ENCODE measurements around the gene UNC93B1.

The UNC93B1 gene

DNA sequence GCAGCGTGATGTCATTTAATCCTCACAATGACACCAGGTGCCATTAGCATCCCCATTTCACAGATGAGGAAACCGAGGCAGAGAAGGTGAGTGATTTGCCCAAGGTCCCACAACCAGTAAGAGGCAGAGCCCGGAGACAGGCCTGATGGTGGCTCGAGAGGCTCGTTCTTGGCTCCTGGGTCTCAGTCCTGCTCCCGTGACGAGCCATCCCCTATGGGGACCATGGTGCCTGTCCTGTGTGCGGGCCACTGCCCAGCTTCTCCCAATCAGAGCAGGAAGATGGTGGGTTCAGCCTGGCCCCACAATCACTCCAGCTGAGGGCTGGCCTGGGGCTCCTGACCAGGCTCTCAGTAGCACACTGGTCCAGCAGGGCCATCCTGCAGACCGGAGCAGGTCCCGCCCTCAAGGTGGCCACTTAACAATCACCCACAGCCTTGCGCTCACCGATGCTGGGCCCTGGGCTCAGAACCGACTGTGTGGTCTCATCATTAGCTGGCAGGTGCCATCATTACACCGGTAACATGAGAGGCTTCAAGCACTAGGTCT lies 9.8 kb upstream of the UNC93B1 start:
- H3K36me3 Mint-ChIP-seq (ENCODE audit: insufficient read depth): peaks cover 6% of the 10 kb centered on the region
- no peak for DNase-seq
- no peak for ATAC-seq (replicated peaks)
- H3K27me3 Mint-ChIP-seq: peaks cover 0 to 9% of the 10 kb centered on the region in 2 donors
- H3K27ac Mint-ChIP-seq: no peak overlapping the region
- H3K4me1 Mint-ChIP-seq (ENCODE audit: low read depth in 2 of 2): peaks cover 0 to 6% of the 10 kb centered on the region in 2 donors
- no peak overlapping the region for H3K4me3 Mint-ChIP-seq
- H3K9me3 Mint-ChIP-seq: no peaks in the 10 kb centered on the region

DNA sequence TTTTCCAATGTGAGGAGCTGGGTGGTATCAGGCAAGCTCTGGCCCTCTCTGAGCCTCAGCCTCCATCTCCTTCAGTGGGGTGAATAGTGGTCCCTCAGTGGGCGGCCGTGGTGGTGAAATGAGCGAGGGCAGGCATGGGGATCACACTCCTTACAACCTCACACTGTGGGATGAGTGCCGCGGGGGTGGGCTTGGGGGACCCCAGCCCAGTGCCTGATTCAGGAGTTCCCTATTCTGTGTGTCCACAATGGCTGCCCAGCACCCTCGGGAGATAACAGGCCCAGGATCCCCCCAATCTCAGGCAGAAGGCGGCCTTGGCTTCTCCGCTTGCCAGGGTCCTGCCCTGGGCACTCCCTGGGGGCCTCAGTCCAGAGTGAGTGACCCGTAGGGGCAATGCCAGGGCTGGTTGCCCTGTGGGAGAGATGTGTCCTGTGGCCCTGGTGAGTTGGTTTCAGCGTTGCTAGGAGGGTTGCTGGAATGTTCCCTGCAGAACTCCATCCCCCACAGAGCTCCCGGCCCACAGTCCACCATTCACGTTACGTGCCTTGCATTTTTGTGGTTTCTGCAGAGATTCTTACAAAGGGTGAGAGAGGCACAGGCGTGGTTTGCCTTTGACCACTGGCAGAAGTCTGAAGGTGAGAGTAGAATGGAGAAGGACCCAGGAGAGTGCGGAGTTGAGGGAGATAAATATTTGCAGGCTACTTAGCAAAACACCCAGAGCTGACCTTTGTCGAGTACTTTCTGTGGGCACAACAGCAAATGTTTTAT lies 9.1 kb upstream of the UNC93B1 start:
- peaks cover 0 to 5% of the 10 kb centered on the region in 2 donors for H3K4me1 Mint-ChIP-seq (ENCODE audit: low read depth in 2 of 2)
- peaks cover 5% of the 10 kb centered on the region for H3K36me3 Mint-ChIP-seq (ENCODE audit: insufficient read depth)
- DNase-seq: no peak
- no peak overlapping the region for H3K27ac Mint-ChIP-seq
- ATAC-seq (replicated peaks): no peak
- H3K4me3 Mint-ChIP-seq: no peak overlapping the region
- peaks cover 0 to 9% of the 10 kb centered on the region in 2 donors for H3K27me3 Mint-ChIP-seq
- no peaks in the 10 kb centered on the region for H3K9me3 Mint-ChIP-seq

DNA sequence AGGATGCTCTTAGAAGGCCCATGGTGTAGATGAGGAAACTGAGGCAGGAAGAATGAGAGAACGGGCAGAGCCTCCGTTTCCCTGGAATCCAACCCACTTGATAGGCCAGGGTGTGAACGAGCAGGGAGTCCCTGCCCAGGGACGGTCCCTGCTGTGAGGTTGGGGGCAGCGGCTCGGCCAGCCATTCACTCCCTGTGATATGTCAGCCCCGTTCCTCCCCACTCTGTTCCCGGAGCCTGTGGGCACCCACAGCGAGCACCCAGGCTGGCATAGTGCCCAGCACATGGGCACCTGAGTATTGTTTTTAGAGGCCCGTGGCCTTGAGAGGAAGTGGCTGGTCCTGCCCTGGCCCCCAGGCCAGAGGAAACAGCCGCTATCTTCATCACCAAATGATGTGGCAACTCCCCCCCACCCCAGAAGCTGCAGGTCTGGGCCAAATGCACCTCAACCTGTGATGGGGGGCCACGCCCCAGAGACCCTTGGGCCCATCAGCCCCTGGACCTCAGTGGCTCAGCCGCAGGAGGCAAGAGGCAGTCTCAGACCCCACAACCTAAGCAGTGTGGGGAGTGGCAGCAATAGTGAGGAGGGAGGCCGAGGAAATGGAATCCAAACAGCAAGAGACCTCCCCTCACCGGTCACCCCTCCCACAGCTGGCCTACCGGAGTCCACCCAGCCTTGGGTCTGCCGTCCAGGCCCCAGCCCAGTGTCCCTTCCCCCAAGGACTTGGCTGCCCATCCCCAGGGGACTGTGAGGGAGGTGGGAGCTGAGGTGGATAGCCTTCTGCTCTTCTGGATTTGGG lies 8.3 kb upstream of the UNC93B1 start:
- H3K4me1 Mint-ChIP-seq (ENCODE audit: low read depth in 2 of 2): peaks cover 0 to 5% of the 10 kb centered on the region in 2 donors
- no peaks in the 10 kb centered on the region for H3K9me3 Mint-ChIP-seq
- ATAC-seq (replicated peaks) (no peak), DNase-seq (no peak)
- no peak overlapping the region for H3K27ac Mint-ChIP-seq
- no peak overlapping the region for H3K4me3 Mint-ChIP-seq
- peaks cover 2% of the 10 kb centered on the region for H3K36me3 Mint-ChIP-seq (ENCODE audit: insufficient read depth)
- peaks cover 0 to 9% of the 10 kb centered on the region in 2 donors for H3K27me3 Mint-ChIP-seq

DNA sequence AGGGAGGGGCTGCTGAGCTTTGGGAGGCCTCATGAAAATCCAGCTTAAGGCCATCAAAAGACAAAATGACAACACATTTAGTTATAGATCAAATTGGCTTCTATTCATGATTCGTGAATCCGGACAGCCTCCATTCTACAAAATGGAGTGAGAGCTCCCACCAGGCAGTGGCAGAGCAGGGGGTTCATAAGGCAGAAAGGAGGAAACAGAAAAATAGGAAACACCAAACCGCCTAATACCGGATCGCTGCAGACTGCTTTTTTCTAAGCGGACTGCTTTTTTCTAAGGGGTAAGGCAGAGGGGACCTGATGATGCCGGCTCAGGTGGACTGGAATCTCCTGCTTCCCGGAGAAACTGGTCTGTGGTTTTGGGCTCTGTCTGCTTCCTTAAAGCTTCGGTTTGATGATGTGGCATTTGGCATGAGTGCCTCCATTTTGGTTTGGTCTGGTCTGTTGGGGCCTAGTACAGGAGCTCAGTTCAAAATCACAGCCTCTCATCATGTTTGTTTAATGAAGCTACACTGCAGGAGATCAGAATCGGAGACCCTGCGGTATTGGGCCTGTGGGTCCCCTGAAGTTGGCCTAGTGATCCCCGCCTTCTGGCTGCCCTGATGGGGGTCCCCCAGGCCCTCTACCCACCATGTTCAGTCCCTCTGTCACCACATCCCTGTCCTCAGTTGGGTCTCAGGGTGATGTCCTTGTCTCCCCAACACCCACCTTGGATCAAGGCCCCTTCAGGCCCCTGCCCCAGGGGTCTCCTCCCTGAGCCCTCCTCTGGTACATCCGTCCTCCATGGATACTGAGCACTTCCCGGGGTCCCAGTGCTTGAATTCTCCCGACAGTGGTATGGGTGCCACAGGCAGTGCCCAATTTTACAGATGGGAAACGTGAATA lies 7.4 kb upstream of the UNC93B1 start:
- Mint-ChIP-seq H3K9me3 (no peaks in the 10 kb centered on the region), H3K27ac (no peak overlapping the region), H3K4me1 (ENCODE audit: low read depth in 2 of 2) (peaks cover 0 to 5% of the 10 kb centered on the region in 2 donors), H3K4me3 (no peak overlapping the region), H3K36me3 (ENCODE audit: insufficient read depth) (peaks cover 2% of the 10 kb centered on the region), H3K27me3 (peaks cover 0 to 9% of the 10 kb centered on the region in 2 donors)
- ATAC-seq (replicated peaks) (no peak), DNase-seq (no peak)

DNA sequence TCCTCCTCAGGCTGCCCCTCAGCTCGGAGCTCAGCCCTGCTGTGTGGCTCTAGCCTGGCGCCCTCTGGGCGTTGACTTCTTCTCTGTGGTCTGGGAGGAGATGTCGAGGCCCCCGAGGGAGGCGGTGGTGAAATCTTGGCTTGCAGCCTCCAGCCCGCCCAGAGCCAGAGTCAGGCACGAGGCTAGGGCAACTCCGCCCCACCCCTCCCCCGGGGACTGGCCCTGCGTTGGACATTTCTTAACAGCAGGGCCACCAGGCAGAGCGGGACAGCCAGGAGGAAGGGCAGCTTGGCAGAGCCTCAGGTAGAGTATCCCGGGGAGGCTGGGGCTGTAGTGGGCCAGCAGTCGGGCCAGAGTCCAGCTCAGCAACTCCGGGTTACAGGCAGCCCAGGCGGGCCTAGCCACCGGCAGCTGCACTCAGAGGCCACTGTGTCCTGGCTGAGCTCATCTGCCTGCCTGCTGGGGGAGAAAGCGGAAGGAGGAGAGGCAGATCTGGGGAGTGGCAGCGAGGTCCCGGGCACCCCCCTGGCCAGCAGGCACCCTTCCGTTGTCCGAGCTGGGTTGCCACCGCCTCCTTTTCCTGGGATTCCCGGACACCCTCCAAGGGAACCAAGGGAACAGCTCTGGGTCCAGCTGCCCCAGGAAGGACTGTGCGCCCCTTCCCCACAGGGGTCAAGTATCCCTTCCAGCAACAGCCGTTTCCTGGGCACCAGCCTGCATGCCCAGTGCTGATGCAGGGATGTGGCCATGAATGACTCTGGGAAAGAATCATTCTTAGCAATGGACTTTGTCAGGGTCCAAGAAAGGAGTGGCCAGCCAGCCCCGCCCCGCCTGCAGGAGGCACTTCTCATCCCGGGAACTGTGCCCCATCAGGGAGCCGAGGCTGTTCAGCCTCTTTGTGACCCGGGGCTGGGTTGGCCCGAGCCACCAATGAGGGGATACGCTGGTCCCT lies 6.5 kb upstream of the UNC93B1 start, which contains the start of gene ALDH3B1:
Gene ALDH3B1, plus strand, starts transcription at position 238 of the 952 bp plus-strand sequence. CDS start 4,971 bp downstream, outside the sequence.
- H3K4me3 Mint-ChIP-seq: no peak within 1 kb of the TSS
- peaks cover 0 to 5% of the 10 kb centered on the region in 2 donors for H3K4me1 Mint-ChIP-seq (ENCODE audit: low read depth in 2 of 2)
- H3K9me3 Mint-ChIP-seq: no peaks in the 10 kb centered on the region
- H3K27ac Mint-ChIP-seq: no peak within 1 kb of the TSS
- ATAC-seq (replicated peaks): peak; percentile 41
- H3K36me3 Mint-ChIP-seq (ENCODE audit: insufficient read depth): peaks cover 2% of the 10 kb centered on the region
- H3K27me3 Mint-ChIP-seq: peaks cover 0 to 9% of the 10 kb centered on the region in 2 donors
- no peak for DNase-seq

DNA sequence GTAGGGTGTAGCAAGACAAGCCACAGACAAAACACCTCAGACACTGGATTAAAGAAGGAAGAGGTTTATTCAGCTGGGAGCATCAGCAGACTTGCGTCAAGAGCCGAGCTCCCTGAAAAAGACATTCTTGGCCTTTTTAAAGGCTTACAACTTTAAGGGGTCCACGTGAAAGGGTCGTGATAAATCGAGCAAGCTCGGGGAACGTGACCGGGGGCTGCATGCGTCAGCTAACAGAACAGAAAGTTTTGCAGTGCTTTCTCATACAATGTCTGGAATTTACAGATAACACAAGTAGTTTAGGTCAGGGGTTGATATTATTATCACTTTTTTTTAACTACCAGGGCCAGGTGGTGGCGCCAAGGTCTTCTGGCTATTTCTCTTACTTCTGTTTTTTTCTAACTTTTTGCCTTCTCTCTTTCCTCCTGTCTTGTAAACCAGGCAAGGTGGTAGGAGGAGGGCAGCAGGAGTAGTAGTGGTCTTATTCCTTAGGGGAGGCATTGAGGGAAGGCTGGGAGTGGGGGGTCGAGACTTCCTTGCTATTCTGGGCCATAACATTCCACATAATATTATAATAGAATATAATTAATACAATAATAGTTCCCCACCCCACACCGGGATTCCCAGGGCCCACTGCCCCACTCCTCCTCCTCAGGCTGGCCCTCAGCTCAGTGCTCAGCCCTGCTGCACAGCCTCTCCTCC lies 5.6 kb upstream of the UNC93B1 start:
- ATAC-seq (replicated peaks) (no peak), DNase-seq (no peak)
- no peaks in the 10 kb centered on the region for H3K9me3 Mint-ChIP-seq
- H3K36me3 Mint-ChIP-seq (ENCODE audit: insufficient read depth): peaks cover 3% of the 10 kb centered on the region
- H3K4me3 Mint-ChIP-seq: no peak overlapping the region
- H3K27ac Mint-ChIP-seq: no peak overlapping the region
- peaks cover 0 to 9% of the 10 kb centered on the region in 2 donors for H3K27me3 Mint-ChIP-seq
- peaks cover 5 to 10% of the 10 kb centered on the region in 2 donors for H3K4me1 Mint-ChIP-seq (ENCODE audit: low read depth in 2 of 2)

DNA sequence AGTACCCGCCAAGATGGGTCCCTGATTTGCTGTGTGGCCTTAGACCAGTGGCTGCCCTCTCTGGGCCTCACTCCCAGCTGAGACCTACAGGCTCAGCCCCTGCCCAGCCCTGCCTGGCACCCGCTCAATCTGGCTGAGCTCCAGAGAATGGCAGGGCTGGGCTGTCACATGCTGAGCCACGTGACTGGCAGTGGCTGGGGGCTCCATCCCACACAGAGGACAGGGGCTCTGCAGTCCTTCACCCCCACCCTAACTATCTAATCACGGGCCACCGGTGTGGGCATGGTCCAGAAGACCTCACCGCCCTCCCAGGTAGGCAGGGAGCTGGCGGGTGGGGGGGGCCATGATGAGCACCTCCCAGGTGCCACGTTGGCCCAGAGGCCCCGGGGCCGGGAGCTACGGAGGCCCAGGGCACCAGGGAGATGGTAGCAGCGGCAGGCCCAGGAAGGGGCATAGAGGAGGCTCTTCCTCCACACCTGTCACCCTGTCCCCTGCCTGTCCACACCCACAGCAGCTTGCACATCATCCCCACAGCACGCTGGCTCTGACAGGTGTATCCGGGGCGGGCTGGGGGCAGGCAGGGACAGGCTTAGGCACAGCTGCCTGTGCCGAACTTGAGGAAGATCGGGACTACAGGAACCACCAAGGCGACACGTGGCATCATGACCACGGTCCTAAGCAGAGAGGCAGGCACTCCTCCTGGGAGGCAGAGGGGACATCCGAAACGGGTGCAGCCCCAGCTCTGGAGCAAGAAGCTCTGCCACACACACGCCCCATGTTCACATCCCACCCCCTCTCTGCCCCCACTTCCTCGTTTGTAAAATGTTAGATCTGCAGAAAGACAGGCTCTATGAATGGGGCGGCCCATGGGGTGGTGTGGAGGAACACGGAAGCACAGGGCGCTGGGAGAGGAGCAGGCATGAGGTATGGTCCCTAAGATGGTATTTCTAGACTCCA lies 4.8 kb upstream of the UNC93B1 start:
- H3K9me3 Mint-ChIP-seq: no peaks in the 10 kb centered on the region
- ATAC-seq (replicated peaks) (no peak), DNase-seq (no peak)
- no peak overlapping the region for H3K4me3 Mint-ChIP-seq
- H3K4me1 Mint-ChIP-seq (ENCODE audit: low read depth in 2 of 2): peaks cover 11 to 16% of the 10 kb centered on the region in 2 donors
- H3K36me3 Mint-ChIP-seq (ENCODE audit: insufficient read depth): peaks cover 9% of the 10 kb centered on the region
- peaks cover 0 to 2% of the 10 kb centered on the region in 2 donors for H3K27me3 Mint-ChIP-seq
- peak overlapping the region in 1 of 2 donors; percentile 73 for H3K27ac Mint-ChIP-seq

DNA sequence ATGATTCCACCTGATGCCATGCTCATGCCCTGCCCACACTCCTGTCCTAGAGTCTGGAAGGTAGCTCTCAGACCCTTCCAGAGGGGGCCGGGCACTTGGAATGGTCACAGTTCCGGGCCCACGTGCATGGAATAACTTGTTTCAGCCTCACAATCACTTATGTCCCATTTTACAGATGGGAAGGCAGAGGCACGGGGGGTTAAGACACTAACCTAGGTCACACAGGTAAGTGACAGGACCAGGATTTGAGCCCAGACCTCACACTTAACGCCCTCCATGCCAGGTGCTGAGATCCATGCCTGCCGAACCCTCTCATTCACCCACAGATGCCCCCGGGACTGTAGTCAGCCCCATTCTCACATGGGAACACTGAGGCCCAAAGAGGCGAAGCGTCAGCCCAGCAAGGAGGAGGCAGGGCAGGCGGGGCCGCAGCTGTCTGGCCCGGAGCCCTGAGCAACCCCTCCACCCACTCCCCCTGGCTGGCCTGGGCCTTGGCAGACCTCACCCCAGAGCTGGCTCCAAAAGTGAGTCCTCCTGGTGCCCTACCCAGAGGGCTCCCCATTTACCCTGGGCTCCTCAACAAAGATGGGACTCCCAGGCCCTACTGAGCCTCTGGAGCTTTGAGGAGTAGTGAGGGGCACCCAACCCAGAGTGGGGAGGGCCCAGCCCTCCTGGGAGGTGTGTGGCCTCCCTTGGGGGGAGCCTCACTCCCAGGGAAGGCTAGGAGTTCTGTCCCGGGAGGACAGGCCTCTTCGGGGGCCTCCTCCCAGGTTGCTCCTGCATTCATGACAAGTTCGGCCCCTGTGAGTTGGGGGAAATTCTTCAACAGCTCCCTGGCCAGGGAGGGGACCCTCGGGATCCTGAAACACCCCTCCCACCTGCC lies 3.8 kb upstream of the UNC93B1 start:
- Mint-ChIP-seq H3K4me1 (ENCODE audit: low read depth in 2 of 2) (peaks cover 14 to 18% of the 10 kb centered on the region in 2 donors), H3K9me3 (no peaks in the 10 kb centered on the region), H3K27me3 (no peaks in the 10 kb centered on the region), H3K36me3 (ENCODE audit: insufficient read depth) (peaks cover 10% of the 10 kb centered on the region), H3K4me3 (no peak overlapping the region), H3K27ac (no peak overlapping the region)
- DNase-seq (no peak), ATAC-seq (replicated peaks) (no peak)

DNA sequence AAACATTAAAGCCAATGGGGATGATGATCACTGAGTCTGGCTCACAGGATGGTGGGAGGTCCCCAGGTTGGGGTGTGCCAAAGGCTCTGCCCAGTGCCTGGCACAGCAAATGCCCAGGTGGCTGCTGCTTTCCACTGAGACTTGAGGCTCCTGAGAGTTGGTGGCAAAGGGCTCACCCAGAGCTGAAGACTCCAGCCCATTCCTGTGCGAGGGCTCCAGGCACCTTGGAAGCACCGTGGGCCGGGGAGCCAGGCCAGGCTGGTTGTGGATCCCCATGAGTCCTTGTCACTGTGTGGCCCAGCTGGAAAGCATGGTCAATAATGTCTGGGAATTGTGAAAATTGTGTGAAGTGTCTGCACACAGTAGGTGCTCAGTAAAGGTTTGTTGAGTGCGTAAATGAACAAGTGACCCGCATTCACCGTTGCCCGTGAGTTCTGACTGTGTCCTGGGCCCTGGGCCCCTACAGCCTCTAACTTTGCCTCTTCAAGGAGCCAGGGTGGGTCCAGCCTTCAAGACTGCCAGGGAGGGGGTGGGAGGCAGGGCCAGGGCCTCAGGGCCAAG lies 2.8 kb upstream of the UNC93B1 start:
- DNase-seq: no peak
- ATAC-seq (replicated peaks): no peak
- Mint-ChIP-seq H3K36me3 (ENCODE audit: insufficient read depth) (peaks cover 13% of the 10 kb centered on the region), H3K4me3 (no peak overlapping the region), H3K4me1 (ENCODE audit: low read depth in 2 of 2) (peaks cover 19 to 23% of the 10 kb centered on the region in 2 donors), H3K27ac (no peak overlapping the region), H3K27me3 (no peaks in the 10 kb centered on the region), H3K9me3 (no peaks in the 10 kb centered on the region)

All from effector memory CD8-positive, alpha-beta T cell (primary cell).